Ishikawa (cell line): ENCODE results near the gene COL13A1.

Experiments used
- CEBPB ChIP-seq: IDR thresholded peaks from 2 replicates; pipeline ENCODE4 v1.6.1; 2012
- CREB1 ChIP-seq: IDR thresholded peaks from 2 replicates; pipeline ENCODE4 v1.6.1; 2012; ENCODE audit warnings: low read depth
- EGR1 ChIP-seq: IDR thresholded peaks from 2 replicates; pipeline ENCODE4 v1.6.1; 2012
- EP300 ChIP-seq: IDR thresholded peaks from 2 replicates; pipeline ENCODE4 v1.6.1; 2012; ENCODE audit warnings: borderline replicate concordance
- FOXM1 ChIP-seq: IDR thresholded peaks from 2 replicates; pipeline ENCODE4 v1.6.1; 2012; ENCODE audit warnings: low read depth, borderline replicate concordance
- NFIC ChIP-seq: IDR thresholded peaks from 2 replicates; pipeline ENCODE4 v1.6.1; 2012
- RAD21 ChIP-seq: IDR thresholded peaks from 2 replicates; pipeline ENCODE4 v1.6.1; 2012; ENCODE audit warnings: low read depth
- TAF1 ChIP-seq: IDR thresholded peaks from 2 replicates; pipeline ENCODE4 v1.6.1; 2012; ENCODE audit warnings: low read depth, mild to moderate bottlenecking
- TCF12 ChIP-seq: IDR thresholded peaks from 2 replicates; pipeline ENCODE4 v1.6.1; 2012; ENCODE audit warnings: low read depth
- TEAD4 ChIP-seq: IDR thresholded peaks from 2 replicates; pipeline ENCODE4 v1.6.1; 2012
- USF1 ChIP-seq: IDR thresholded peaks from 2 replicates; pipeline ENCODE4 v1.6.1; 2012
- YY1 ChIP-seq: IDR thresholded peaks from 2 replicates; pipeline ENCODE4 v1.6.1; 2012; ENCODE audit warnings: low read depth
- ZBTB7A ChIP-seq: IDR thresholded peaks from 2 replicates; pipeline ENCODE4 v1.6.1; 2012; ENCODE audit warnings: low read depth
- TF ChIP-seq, protein P1 (sequence below): IDR thresholded peaks from 2 replicates; pipeline ENCODE4 v1.6.1; 2012
- TF ChIP-seq, protein P2 (sequence below): IDR thresholded peaks from 2 replicates; pipeline ENCODE4 v1.6.1; 2012; ENCODE audit warnings: low read depth, mild to moderate bottlenecking

Gene COL13A1

DNA sequence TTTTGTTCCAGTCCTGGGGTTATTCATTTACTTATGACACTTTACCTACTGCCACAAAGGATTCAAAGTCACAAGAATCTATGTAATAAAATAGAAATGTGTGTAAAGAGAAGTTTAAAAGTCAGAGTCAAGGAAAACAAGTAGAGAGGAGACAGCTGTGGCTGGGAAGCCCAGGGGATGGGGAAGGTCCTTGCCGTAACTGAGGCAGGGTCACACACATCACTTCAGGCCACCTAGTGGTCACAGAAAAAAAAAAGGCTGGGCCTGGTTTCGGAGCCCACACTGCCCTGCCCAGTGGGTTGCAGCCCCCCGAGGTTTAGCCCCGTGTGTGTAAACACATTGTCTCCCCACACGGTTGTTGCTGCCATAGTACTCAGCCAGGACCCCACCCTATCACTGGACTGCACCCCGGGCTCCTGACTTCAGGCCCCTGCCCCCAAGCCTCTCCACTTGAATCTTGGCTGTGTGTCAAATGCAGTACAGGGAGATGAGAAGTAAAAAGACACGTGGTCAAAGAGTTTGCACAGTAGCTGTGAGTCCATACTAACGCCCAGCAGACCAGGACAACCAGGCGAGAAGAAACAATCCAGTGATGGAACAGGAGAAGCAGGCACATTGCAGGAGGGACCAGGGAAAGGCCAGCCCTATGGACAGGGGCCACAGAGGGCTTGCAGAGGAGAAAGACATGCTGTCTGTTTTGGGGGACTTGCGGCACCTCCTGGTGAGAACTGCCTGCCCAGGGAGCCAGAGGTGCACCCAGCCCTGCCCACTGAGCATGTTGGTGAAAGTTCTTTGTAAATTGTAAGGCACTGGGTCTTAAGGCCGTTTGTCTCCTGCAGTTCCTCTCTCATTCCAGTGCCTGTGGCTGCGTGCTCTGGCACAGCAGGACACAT is 159.5 kb downstream of the COL13A1 start:
- TF ChIP-seq ZBTB7A = no peak
- TF ChIP-seq USF1 = no peak
- no peak for TF ChIP-seq CEBPB
- TF ChIP-seq, protein P1, sequence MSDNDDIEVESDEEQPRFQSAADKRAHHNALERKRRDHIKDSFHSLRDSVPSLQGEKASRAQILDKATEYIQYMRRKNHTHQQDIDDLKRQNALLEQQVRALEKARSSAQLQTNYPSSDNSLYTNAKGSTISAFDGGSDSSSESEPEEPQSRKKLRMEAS = no peak
- TF ChIP-seq, protein P2, sequence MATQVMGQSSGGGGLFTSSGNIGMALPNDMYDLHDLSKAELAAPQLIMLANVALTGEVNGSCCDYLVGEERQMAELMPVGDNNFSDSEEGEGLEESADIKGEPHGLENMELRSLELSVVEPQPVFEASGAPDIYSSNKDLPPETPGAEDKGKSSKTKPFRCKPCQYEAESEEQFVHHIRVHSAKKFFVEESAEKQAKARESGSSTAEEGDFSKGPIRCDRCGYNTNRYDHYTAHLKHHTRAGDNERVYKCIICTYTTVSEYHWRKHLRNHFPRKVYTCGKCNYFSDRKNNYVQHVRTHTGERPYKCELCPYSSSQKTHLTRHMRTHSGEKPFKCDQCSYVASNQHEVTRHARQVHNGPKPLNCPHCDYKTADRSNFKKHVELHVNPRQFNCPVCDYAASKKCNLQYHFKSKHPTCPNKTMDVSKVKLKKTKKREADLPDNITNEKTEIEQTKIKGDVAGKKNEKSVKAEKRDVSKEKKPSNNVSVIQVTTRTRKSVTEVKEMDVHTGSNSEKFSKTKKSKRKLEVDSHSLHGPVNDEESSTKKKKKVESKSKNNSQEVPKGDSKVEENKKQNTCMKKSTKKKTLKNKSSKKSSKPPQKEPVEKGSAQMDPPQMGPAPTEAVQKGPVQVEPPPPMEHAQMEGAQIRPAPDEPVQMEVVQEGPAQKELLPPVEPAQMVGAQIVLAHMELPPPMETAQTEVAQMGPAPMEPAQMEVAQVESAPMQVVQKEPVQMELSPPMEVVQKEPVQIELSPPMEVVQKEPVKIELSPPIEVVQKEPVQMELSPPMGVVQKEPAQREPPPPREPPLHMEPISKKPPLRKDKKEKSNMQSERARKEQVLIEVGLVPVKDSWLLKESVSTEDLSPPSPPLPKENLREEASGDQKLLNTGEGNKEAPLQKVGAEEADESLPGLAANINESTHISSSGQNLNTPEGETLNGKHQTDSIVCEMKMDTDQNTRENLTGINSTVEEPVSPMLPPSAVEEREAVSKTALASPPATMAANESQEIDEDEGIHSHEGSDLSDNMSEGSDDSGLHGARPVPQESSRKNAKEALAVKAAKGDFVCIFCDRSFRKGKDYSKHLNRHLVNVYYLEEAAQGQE = no peak
- no peak for TF ChIP-seq NFIC
- TF ChIP-seq EGR1 = no peak
- no peak for TF ChIP-seq CREB1
- TF ChIP-seq RAD21 = no peak; the same call in 1 of the 2 replicates
- no peak for TF ChIP-seq TEAD4
- TF ChIP-seq TAF1 = no peak
- no peak for TF ChIP-seq YY1
- no peak for TF ChIP-seq FOXM1
- TF ChIP-seq EP300 = no peak
- TF ChIP-seq TCF12 = no peak

DNA sequence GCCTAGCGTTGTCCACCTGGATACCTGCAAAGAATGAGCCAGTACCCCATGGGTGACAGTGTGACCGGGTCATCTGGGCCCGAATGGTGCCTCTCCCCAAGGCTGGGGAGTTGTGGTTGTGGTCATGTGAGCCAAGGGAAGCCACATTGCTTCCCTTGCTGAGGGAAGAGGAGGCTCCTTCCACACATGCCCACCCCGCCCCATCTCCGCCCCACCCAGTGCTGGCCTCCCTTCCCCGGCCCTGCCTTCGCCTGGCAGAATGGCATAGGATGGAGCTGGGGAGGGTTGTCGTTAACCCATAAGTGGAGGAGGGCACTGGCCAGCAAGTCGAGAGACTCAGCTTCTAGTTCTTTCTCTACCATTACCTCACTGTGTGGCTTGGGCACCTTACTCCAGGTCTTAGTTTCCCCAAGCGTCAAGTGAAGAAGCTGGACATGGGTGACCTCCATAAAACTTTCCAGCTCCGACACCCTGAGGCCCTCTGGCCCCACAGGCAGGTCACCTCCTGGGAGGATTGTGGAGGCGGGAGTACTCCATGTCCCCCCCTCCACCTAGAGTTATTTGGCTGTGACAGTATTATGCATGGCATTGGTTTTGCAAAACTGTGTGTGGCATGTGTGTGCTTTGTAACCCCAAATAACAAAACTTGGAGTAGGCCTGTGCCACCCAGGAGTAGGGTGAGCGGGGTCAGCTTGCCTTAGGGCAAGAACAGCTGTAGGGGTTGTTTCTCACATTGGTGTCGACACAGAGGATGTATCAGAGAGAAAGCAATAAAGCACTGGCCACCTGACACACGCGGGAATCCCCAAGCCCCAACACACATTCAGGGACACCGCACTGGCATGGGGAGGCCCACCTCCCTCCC is 160.4 kb downstream of the COL13A1 start:
- TF ChIP-seq, protein P1 = no peak
- TF ChIP-seq, protein P2 = no peak
- TF ChIP-seq TEAD4 (no peak), RAD21 (no peak), TAF1 (no peak), CEBPB (no peak), NFIC (no peak), EGR1 (no peak), YY1 (no peak), TCF12 (no peak), CREB1 (no peak), ZBTB7A (no peak)

DNA sequence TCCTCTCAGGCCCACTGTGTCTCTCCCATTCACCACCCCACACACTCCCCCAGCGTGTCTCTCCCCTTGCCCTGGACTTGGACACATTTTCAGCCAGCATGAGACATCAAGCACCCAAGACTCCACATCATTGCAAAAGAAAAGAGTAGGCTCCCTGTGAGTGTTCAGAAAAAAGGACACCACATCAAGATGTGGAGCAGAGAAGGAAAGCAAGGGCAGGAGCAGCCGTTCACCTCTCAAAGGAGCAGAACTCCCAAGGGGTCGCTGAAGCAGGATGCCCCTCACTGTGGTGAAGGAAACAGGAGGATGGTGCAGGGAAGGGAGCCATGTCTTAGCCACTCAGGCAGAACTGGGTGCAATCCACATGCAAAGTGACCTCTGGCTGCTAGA is 161.0 kb downstream of the COL13A1 start:
- TF ChIP-seq TEAD4 (no peak), RAD21 (no peak), TCF12 (no peak), USF1 (no peak)
- TF ChIP-seq, protein P1 = no peak

DNA sequence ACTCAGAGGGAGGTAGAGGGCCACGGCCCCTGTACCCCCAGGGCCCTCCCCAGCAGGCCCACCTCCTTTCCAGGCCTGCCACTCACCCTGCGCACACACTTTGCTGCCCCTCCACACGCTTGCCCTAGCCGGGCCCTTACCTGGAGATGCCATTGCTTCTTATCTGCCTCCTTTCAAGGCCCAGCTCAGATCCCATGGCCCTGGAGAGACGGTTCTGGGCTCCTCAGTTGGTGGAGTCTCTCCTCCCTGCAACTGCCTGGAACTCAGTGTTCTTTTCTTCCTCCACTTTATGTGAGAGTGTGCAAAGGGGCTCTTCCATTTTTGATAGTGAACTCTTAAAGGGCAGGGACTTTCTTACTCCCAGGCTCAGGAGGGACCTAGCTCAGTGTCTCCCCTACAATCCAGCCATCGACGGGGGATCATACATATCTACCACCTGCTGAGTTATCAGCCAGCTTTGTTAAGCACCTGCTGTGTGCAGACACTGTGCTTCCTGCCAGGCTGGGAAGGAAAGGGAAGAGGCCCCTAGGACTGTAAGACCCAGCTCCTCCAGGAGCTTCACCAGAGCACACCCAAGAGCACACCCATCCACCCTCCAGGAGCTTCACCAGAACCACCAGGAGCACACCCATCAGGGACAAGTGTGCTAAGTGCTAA is 161.6 kb downstream of the COL13A1 start:
- TF ChIP-seq CEBPB = no peak
- no peak for TF ChIP-seq ZBTB7A
- no peak for TF ChIP-seq EGR1
- no peak for TF ChIP-seq TEAD4
- no peak for TF ChIP-seq CREB1
- TF ChIP-seq TCF12 = no peak
- TF ChIP-seq, protein P1 = no peak
- TF ChIP-seq YY1 = no peak
- TF ChIP-seq RAD21 = no peak
- no peak for TF ChIP-seq FOXM1
- no peak for TF ChIP-seq USF1
- no peak for TF ChIP-seq NFIC
- TF ChIP-seq, protein P2 = no peak
- no peak for TF ChIP-seq EP300
- TF ChIP-seq TAF1 = no peak
